Uterus (tissue), 4 donors: ENCODE data around the gene NSL1. TPM values are rescaled to one million over a fixed set of nuclear protein-coding genes. Genes with fewer than 3 reads are reported as not detected.

ENCODE experiments used
- DNase-seq, 2 donors: peaks; one replicate each; pipeline ENCODE4 v3.0.0-alpha.2; 2019 to 2020
- H3K27ac ChIP-seq, 2 donors: fragments of 200-600 bp; sonication (generic); 1 replicate in 1 of 2; 2 replicates in 1 of 2; pipeline ENCODE4 v1.5.1; 2016 to 2018
- H3K27me3 ChIP-seq, 2 donors: fragments of 200-600 bp; sonication (generic); one replicate each; pipeline ENCODE4 v1.5.1; 2018 to 2019; ENCODE audit warnings: control low read depth in 1 of 2
- H3K36me3 ChIP-seq, 2 donors: fragments of 200-600 bp; sonication (generic); one replicate each; pipeline ENCODE4 v1.5.1; 2019; ENCODE audit warnings: control low read depth in 1 of 2
- H3K4me1 ChIP-seq, 2 donors: fragments of 200-600 bp; sonication (generic); one replicate each; pipeline ENCODE4 v1.5.1; 2018 to 2019; ENCODE audit warnings: control low read depth in 1 of 2
- H3K4me3 ChIP-seq, 2 donors: fragments of 200-600 bp; sonication (generic); 1 replicate in 1 of 2; 2 replicates in 1 of 2; pipeline ENCODE4 v1.5.1; 2018 to 2019; ENCODE audit warnings: mild to moderate bottlenecking in 1 of 2
- H3K9me3 ChIP-seq, 2 donors: fragments of 200-600 bp; sonication (generic); one replicate each; pipeline ENCODE4 v1.5.1; 2019; ENCODE audit warnings: control low read depth in 1 of 2
- POLR2A ChIP-seq, 2 donors: fragments of 450-650 bp; IDR thresholded peaks; one replicate each; pipeline ENCODE4 v1.6.1; 2016; ENCODE audit warnings: antibody characterized with exemption in 2 of 2, mild to moderate bottlenecking in 1 of 2, moderate library complexity in 1 of 2
- intact Hi-C: fragments of 100-400 bp; cut with DNase I; formaldehyde crosslinking; loops from one replicate; pipeline ENCODE4 v1.15.1; 2023; ENCODE audit warnings: low total_unique reads
- total RNA-seq, 4 donors: library from RNA; depleted of rRNA in 3 of 4; stranded (reverse); fragments of >200 nt in 3 of 4; gene quantifications; one replicate each; pipeline versions ENCODE4 v1.1.0 to v1.2.4, GENCODE V29; 2014 to 2023
- TF ChIP-seq, protein P1 (sequence below), 4 experiments: fragments of 200-600 bp in 2 of 4; fragments of 450-650 bp in 2 of 4; sonication (generic) in 2 of 4; IDR thresholded peaks; one replicate each; pipeline ENCODE4 v1.5.1; 2016 to 2019; ENCODE audit warnings: antibody characterized with exemption in 4 of 4, mild to moderate bottlenecking in 2 of 4, moderate library complexity in 1 of 4
- donor health status: DM: yes; HTN: yes; CAD: no.

NSL1 gene
- total RNA-seq, 4 donors from 2014 or later, result 39.1 to 73.8 (median 60.5) TPM

DNA sequence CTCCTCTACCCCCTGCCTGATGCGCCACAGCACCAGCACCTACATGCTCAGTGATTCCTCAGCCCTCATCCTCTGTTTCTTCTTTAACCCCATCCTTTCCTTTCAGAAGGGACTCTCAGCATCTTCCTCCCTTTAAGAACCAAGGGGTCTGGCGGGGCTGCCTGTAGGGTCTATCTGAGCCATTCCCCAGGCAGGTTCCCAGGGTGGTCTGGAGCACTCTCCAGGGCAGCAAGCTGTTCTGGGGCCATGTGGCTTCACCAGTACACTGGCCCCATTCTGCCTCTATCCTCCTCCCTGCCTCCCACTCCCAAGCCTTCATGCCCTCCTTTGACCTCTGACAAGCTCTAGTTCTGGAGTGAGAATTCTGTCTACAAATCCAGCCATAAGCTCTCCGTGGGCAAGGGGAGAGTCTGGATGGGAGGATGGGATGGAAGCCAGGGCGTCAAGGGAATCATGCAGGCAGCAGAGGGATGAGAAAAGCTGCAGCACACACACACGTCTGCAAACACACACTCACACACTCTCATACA, 102.3 kb downstream of the NSL1 start:
- no peak overlapping the region for H3K27ac ChIP-seq
- no peaks in the 10 kb centered on the region for H3K36me3 ChIP-seq
- H3K4me1 ChIP-seq, result no peaks in the 10 kb centered on the region
- H3K9me3 ChIP-seq, result no peaks in the 10 kb centered on the region
- no peaks in the 10 kb centered on the region for H3K27me3 ChIP-seq
- intact Hi-C loops, result no loop called here
- no peak for DNase-seq
- H3K4me3 ChIP-seq, result no peak overlapping the region
- TF ChIP-seq, protein P1, sequence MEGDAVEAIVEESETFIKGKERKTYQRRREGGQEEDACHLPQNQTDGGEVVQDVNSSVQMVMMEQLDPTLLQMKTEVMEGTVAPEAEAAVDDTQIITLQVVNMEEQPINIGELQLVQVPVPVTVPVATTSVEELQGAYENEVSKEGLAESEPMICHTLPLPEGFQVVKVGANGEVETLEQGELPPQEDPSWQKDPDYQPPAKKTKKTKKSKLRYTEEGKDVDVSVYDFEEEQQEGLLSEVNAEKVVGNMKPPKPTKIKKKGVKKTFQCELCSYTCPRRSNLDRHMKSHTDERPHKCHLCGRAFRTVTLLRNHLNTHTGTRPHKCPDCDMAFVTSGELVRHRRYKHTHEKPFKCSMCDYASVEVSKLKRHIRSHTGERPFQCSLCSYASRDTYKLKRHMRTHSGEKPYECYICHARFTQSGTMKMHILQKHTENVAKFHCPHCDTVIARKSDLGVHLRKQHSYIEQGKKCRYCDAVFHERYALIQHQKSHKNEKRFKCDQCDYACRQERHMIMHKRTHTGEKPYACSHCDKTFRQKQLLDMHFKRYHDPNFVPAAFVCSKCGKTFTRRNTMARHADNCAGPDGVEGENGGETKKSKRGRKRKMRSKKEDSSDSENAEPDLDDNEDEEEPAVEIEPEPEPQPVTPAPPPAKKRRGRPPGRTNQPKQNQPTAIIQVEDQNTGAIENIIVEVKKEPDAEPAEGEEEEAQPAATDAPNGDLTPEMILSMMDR (IDR thresholded peaks at IDR 0.05), result no peak
- no peak for TF ChIP-seq POLR2A (IDR thresholded peaks at IDR 0.05)

DNA sequence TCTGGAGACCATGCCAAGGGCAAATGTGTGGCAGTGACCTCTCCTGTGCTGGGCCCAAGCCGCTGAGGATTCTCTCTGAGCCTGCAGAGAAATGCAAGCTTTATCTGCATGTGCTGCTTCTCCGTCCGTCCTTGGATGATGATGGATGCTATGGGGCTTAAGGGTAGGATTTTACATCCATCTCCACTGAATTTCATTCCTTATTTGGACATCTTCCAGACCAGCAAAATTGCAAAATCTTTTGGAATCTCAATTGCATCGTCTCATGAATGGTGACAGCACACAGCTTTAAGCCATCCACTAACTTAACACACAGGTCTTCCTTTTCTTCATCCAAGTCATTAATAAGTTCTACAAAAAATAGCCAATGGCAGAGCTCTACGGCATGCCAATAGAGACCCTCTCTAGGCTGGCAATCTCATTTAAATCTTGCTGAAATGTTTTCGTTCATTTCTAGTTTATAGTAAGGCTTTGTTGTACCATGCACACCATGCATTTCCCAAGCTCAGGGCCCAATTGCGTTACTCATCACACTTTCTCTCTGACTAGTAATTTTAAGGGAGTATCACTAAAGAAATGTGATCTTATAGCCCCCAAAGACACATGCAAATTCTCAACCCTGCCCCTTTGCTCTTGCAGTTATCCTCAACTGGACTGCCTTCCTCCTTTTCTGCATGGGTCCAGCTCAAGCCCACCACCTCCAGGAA, 103.1 kb downstream of the NSL1 start:
- no peaks in the 10 kb centered on the region for H3K27me3 ChIP-seq
- no peaks in the 10 kb centered on the region for H3K9me3 ChIP-seq
- H3K36me3 ChIP-seq, result no peaks in the 10 kb centered on the region
- intact Hi-C loops, result no loop called here
- no peak overlapping the region for H3K27ac ChIP-seq
- H3K4me3 ChIP-seq, result no peak overlapping the region
- no peak for TF ChIP-seq POLR2A (IDR thresholded peaks at IDR 0.05)
- TF ChIP-seq, protein P1 (IDR thresholded peaks at IDR 0.05), result no peak
- no peak for DNase-seq
- H3K4me1 ChIP-seq, result no peaks in the 10 kb centered on the region

DNA sequence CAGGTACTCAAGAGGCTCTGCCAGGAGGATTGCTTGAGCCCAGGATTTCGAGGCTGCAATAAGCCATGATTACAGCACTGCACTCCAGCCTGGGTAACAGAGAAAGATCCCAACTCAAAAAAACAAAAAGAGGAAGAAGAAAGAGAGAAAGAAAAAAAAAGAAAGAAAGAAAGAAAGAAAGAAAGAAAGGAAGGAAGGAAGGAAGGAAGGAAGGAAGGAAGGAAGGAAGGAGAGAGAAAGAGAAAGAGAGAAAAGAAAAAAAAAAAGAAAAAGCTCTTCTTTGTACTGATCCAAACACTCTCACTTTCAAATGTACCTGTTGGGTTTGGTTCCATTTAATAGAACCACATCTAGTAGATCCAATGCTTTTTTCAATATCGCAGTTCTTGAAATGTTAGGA, 103.8 kb downstream of the NSL1 start:
- Histone ChIP-seq H3K4me1 (no peaks in the 10 kb centered on the region), H3K4me3 (no peak overlapping the region), H3K27me3 (no peaks in the 10 kb centered on the region), H3K36me3 (no peaks in the 10 kb centered on the region), H3K9me3 (no peaks in the 10 kb centered on the region), H3K27ac (no peak overlapping the region)
- DNase-seq, result no peak
- TF ChIP-seq POLR2A (IDR thresholded peaks at IDR 0.05), result no peak
- TF ChIP-seq, protein P1 (IDR thresholded peaks at IDR 0.05), result no peak
- intact Hi-C loops, result no loop called here

DNA sequence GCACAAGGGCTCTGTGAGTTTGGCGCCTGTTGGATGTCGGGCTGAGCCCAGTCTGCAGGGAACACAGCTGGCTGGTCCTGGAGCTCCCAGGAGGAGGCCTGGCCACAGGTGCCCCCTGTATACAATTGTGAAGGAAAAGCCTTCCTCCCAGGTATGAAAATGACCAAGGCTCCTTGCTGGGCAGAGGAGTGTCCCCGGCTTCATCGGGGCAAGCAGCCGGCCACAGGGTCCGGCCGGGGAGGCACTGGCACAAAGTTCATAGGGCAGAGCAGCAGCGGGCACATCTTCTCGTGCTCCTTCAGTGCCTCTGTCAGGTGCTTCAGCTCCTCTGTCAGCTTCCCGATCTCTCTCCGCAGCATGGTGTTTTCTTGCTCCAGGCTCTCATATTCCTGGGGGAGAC, 105.0 kb downstream of the NSL1 start:
- no peak for TF ChIP-seq POLR2A (IDR thresholded peaks at IDR 0.05)
- TF ChIP-seq, protein P1 (IDR thresholded peaks at IDR 0.05), result no peak
- intact Hi-C loops, result no loop called here
- H3K4me3 ChIP-seq, result no peak overlapping the region
- H3K27me3 ChIP-seq, result no peaks in the 10 kb centered on the region
- H3K4me1 ChIP-seq, result no peaks in the 10 kb centered on the region
- no peak overlapping the region for H3K27ac ChIP-seq
- DNase-seq, result no peak
- H3K36me3 ChIP-seq, result no peaks in the 10 kb centered on the region
- no peaks in the 10 kb centered on the region for H3K9me3 ChIP-seq

DNA sequence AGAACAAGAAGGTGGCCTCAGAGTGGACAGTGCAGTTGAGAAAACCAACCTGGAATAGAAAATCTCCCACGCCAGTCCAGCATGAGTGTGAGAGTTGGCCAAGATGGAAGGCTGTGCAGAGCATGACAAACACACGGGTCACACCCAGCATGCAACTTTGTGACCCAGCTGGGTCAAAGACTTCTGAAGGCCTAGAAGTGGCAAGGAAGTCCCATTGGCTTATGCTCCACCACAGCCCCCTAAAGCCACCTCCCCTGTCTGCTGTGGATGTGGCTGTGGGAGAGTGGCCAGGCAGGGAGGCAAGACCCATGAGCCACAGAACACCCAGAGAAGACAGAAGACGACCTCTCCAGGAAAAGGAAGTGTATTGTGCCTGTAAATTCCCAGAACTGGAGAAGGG, 105.5 kb downstream of the NSL1 start:
- H3K4me1 ChIP-seq, result no peaks in the 10 kb centered on the region
- H3K27ac ChIP-seq, result no peak overlapping the region
- no peak overlapping the region for H3K4me3 ChIP-seq
- H3K9me3 ChIP-seq, result no peaks in the 10 kb centered on the region
- TF ChIP-seq, protein P1 (IDR thresholded peaks at IDR 0.05), result no peak
- TF ChIP-seq POLR2A (IDR thresholded peaks at IDR 0.05), result no peak
- intact Hi-C loops, result no loop called here
- no peak for DNase-seq
- no peaks in the 10 kb centered on the region for H3K36me3 ChIP-seq
- no peaks in the 10 kb centered on the region for H3K27me3 ChIP-seq
